Measurements from ENCODE around the gene MUC6.

Gene MUC6

GRCh38 chr11:1002406-1002984 is 34.0 kb downstream of the MUC6 start:
- in situ Hi-C loops (cut with MboI; ENCODE audit: low sequenced_read_pairs, unreplicated experiment) = no loop called here
- DNase-seq (ENCODE audit: low spot score) = no peak
- TF ChIP-seq, protein P1, sequence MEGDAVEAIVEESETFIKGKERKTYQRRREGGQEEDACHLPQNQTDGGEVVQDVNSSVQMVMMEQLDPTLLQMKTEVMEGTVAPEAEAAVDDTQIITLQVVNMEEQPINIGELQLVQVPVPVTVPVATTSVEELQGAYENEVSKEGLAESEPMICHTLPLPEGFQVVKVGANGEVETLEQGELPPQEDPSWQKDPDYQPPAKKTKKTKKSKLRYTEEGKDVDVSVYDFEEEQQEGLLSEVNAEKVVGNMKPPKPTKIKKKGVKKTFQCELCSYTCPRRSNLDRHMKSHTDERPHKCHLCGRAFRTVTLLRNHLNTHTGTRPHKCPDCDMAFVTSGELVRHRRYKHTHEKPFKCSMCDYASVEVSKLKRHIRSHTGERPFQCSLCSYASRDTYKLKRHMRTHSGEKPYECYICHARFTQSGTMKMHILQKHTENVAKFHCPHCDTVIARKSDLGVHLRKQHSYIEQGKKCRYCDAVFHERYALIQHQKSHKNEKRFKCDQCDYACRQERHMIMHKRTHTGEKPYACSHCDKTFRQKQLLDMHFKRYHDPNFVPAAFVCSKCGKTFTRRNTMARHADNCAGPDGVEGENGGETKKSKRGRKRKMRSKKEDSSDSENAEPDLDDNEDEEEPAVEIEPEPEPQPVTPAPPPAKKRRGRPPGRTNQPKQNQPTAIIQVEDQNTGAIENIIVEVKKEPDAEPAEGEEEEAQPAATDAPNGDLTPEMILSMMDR (IDR thresholded peaks at IDR 0.05; ENCODE audit: borderline replicate concordance, control extremely low read depth, extremely low read depth, insufficient read depth, missing control alignments) = no peak

GRCh38 chr11:1001617-1002405 is 34.7 kb downstream of the MUC6 start:
- TF ChIP-seq, protein P1 (IDR thresholded peaks at IDR 0.05; ENCODE audit: borderline replicate concordance, control extremely low read depth, extremely low read depth, insufficient read depth, missing control alignments) = no peak
- in situ Hi-C loops (cut with MboI; ENCODE audit: low sequenced_read_pairs, unreplicated experiment) = no loop called here
- no peak for DNase-seq (ENCODE audit: low spot score)

- no peak for DNase-seq (ENCODE audit: low spot score)
- TF ChIP-seq, protein P1 (IDR thresholded peaks at IDR 0.05; ENCODE audit: borderline replicate concordance, control extremely low read depth, extremely low read depth, insufficient read depth, missing control alignments) = no peak
- in situ Hi-C loops (cut with MboI; ENCODE audit: low sequenced_read_pairs, unreplicated experiment) = no loop called here
These were observed 35.9 kb downstream of the MUC6 start for GRCh38 chr11:1000357-1001278.

GRCh38 chr11:999009-999408 is 37.5 kb downstream of the MUC6 start:
- DNase-seq (ENCODE audit: low spot score) = no peak
- in situ Hi-C loops (cut with MboI; ENCODE audit: low sequenced_read_pairs, unreplicated experiment) = no loop called here
- TF ChIP-seq, protein P1 (IDR thresholded peaks at IDR 0.05; ENCODE audit: borderline replicate concordance, control extremely low read depth, extremely low read depth, insufficient read depth, missing control alignments) = no peak

DNA sequence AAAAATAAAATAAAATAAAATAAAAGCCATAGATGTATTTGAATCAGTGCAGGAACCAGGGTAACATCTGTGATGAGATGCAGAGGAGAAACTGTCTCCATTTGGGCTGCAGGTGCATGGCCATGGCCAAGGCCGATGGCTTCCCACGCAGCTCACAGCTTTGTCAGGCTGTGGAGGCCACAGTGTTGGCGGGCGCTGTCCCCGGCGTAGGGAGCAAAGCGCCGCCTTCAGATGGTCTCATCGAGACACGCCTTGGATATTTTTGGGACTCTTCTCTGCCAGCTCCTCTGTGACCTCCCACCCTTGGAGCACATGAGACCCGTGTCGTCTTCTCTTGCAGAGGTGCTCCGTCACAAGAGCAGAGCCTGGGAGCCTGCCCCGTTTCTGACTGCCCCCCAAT is 38.6 kb downstream of the MUC6 start:
- in situ Hi-C loops (cut with MboI; ENCODE audit: low sequenced_read_pairs, unreplicated experiment) = no loop called here
- no peak for DNase-seq (ENCODE audit: low spot score)
- TF ChIP-seq, protein P1 (IDR thresholded peaks at IDR 0.05; ENCODE audit: borderline replicate concordance, control extremely low read depth, extremely low read depth, insufficient read depth, missing control alignments) = no peak

- TF ChIP-seq, protein P1 (IDR thresholded peaks at IDR 0.05; ENCODE audit: borderline replicate concordance, control extremely low read depth, extremely low read depth, insufficient read depth, missing control alignments) = no peak
- in situ Hi-C loops (cut with MboI; ENCODE audit: low sequenced_read_pairs, unreplicated experiment) = no loop called here
- DNase-seq (ENCODE audit: low spot score) = peak; percentile 63
These were observed 39.8 kb downstream of the MUC6 start for GRCh38 chr11:996681-997080.
